T follicular helper cell (primary cell): ENCODE measurements around the gene CALY.

Experiments
- DNase-seq: peaks from one replicate; pipeline ENCODE4 v3.0.0-alpha.2; 2020; ENCODE audit warnings: low read depth

CALY gene

GRCh38 chr10:133311570-133311969 is 25.1 kb downstream of the CALY start:
- no peak for DNase-seq

GRCh38 chr10:133310789-133311188 is 25.9 kb downstream of the CALY start:
- no peak for DNase-seq

- no peak for DNase-seq
Measured at GRCh38 chr10:133310399-133310755, 26.3 kb downstream of the CALY start.

- no peak for DNase-seq
Measured at GRCh38 chr10:133309720-133310398, 26.8 kb downstream of the CALY start.

- peak; percentile 94 for DNase-seq
Measured at GRCh38 chr10:133309100-133309719, 27.5 kb downstream of the CALY start.

GRCh38 chr10:133308421-133309099 is 28.1 kb downstream of the CALY start, which contains the start of the genes TUBGCP2 and ZNF511:
Gene TUBGCP2, minus strand, starts transcription at chr10:133308872. Its CDS starts 5,931 bp downstream, at chr10:133302941.
Gene ZNF511, plus strand, starts transcription at chr10:133308914. Its CDS starts 30 bp downstream, at chr10:133308944.
- DNase-seq: peak; percentile 82

- DNase-seq: peak; percentile 86
Measured at GRCh38 chr10:133307776-133308420, 28.8 kb downstream of the CALY start.

- no peak for DNase-seq
Measured at GRCh38 chr10:133306941-133307379, 29.7 kb downstream of the CALY start.

GRCh38 chr10:133306097-133306476 is 30.6 kb downstream of the CALY start:
- no peak for DNase-seq

- DNase-seq: no peak
Measured at GRCh38 chr10:133303206-133303605, 33.5 kb downstream of the CALY start.

GRCh38 chr10:133302230-133302629 is 34.5 kb downstream of the CALY start:
- no peak for DNase-seq

GRCh38 chr10:133299738-133300137 is 37.0 kb downstream of the CALY start:
- DNase-seq: no peak

- DNase-seq: no peak
Measured at GRCh38 chr10:133299224-133299623, 37.5 kb downstream of the CALY start.

- DNase-seq: no peak
Measured at GRCh38 chr10:133298466-133298865, 38.2 kb downstream of the CALY start.

- no peak for DNase-seq
Measured at GRCh38 chr10:133297504-133297903, 39.2 kb downstream of the CALY start.

- DNase-seq: no peak
Measured at GRCh38 chr10:133295426-133296320, 41.0 kb downstream of the CALY start.

- no peak for DNase-seq
Measured at GRCh38 chr10:133294189-133294588, 42.5 kb downstream of the CALY start.

- DNase-seq: no peak
Measured at GRCh38 chr10:133293810-133294119, 42.9 kb downstream of the CALY start.

GRCh38 chr10:133292919-133293809 is 43.5 kb downstream of the CALY start:
- no peak for DNase-seq

GRCh38 chr10:133289761-133290160 is 46.9 kb downstream of the CALY start:
- no peak for DNase-seq
